SU-DHL-6 (cell line): Measurements from ENCODE around the gene MINAR1.

Source experiments
- EZH2phosphoT487 ChIP-seq: fragments of 200-600 bp; sonication (generic), shearing (Covaris generic); conservative IDR thresholded peaks from 2 replicates; pipeline ENCODE4 v1.6.1; 2018; ENCODE audit warnings: mild to moderate bottlenecking, antibody characterized with exemption, low read length, moderate library complexity, mixed read lengths
- TF ChIP-seq, protein P1 (sequence below): fragments of 200-600 bp; sonication (generic); IDR thresholded peaks from one replicate; pipeline ENCODE4 v1.5.1; 2017; ENCODE audit warnings: antibody characterized with exemption, mild to moderate bottlenecking, low read length, moderate library complexity; ENCODE audit not compliant: insufficient read depth, poor library complexity, severe bottlenecking

DNA sequence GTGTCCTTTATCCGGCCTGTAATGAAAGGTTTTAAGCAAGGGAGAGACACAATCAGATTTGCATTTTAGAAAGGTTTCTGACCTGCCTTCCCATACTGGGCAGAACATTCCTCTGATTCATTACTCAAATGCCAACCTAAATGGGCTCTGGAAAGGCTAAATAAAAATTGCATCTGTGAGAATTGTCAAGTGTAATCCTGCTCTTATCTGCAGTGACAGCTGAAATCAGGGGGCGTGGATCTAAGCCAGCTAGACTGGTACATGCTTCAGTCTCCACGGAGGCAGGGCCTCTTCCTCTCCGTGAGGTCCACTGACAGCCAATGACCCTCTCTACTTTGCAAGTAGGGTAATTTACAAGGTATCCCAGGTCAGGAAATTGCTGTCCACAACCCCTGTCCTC, 32.5 kb upstream of the MINAR1 start:
- TF ChIP-seq, protein P1, sequence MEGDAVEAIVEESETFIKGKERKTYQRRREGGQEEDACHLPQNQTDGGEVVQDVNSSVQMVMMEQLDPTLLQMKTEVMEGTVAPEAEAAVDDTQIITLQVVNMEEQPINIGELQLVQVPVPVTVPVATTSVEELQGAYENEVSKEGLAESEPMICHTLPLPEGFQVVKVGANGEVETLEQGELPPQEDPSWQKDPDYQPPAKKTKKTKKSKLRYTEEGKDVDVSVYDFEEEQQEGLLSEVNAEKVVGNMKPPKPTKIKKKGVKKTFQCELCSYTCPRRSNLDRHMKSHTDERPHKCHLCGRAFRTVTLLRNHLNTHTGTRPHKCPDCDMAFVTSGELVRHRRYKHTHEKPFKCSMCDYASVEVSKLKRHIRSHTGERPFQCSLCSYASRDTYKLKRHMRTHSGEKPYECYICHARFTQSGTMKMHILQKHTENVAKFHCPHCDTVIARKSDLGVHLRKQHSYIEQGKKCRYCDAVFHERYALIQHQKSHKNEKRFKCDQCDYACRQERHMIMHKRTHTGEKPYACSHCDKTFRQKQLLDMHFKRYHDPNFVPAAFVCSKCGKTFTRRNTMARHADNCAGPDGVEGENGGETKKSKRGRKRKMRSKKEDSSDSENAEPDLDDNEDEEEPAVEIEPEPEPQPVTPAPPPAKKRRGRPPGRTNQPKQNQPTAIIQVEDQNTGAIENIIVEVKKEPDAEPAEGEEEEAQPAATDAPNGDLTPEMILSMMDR = no peak
- TF ChIP-seq EZH2phosphoT487 = no peak
